Limb (tissue), 2 donors: ENCODE results near the gene C17orf50.

Source experiments
- DNase-seq, 2 donors: peaks; one replicate each; pipeline ENCODE4 v3.0.0-alpha.2; 2016; ENCODE audit errors: extremely low spot score in 2 of 2

The C17orf50 gene

DNA sequence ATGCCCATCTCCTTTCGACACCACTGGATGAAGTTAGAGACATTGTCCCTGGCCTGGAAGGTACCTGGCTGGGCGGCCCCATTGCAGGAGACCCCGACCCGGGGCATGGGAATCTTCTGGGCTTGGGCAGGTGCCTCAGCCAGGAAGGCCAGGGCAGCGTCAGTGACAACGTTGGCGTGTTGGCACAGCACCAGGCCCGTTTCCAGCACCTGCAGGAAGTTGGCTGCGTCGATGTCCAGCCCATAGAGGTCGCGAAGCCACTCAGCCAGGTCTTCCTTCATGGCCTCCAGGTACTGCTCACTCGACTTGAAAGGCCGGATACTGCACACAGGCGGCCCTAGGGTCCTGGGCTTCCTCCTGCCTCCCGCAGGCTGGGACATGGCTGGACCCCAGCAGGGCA lies 8.2 kb upstream of the C17orf50 start:
- no peak for DNase-seq

DNA sequence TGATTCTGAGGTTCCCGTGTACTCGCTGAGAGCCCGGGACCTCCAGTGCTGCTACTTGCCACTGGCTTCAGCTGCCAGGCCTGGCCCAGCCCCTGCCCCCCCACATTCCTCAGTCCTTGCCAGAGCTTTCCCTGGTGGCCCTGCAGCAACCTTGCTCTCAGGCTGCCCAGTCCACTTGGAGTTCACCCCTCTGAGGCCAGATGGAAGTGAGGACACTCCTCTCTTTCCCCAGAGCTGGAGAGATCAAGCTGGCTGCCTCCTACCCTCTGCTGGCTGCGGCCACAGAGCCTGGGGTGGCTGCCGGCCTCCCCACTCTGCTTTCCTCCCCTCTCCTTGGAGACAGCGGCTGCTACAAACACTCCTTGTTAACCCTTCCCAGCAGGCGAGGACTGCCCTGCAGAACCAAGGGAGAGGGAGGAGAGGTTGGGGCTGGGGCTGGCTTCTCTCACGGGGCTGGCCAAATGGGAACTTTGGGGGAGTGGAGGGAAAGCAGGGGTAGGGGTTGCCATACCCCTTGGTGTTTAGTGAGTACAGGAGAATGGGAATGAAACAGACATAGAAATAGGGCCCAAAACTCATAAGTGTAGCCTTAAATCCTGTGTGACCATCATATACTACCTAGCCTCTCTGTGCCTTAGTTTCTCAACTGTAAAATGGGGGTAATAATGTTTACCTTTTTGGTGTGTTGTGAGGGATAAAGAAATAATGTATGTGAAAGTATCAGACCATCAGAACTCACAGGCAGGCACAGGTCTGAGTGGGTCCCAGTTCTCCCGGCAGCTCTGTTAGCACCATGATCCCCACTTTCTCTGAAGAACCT lies 7.5 kb upstream of the C17orf50 start, which contains the start of gene GAS2L2:
Gene GAS2L2, minus strand, starts transcription at position 295 of the 820 bp plus-strand sequence. CDS start 389 bp downstream, outside the sequence.
- DNase-seq = no peak

DNA sequence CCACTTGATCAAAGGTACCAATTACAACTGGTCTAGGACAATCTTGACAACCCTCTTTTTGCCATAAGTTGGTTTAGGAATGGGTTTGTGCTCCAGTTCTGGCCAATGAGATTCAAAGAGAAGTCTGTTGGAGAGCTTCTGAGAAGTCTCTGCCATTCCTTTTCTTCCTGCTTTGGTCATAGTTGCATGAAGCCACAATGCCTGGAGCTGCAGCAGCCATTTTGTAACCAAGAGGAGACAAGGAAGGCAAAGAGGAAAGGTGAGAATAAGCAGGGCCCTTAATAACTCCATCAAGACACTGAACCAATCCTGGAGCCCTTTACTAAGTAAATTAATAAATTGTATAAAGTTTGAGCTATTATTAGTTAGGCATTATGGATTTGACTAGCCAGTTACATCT lies 3.4 kb upstream of the C17orf50 start:
- no peak for DNase-seq

DNA sequence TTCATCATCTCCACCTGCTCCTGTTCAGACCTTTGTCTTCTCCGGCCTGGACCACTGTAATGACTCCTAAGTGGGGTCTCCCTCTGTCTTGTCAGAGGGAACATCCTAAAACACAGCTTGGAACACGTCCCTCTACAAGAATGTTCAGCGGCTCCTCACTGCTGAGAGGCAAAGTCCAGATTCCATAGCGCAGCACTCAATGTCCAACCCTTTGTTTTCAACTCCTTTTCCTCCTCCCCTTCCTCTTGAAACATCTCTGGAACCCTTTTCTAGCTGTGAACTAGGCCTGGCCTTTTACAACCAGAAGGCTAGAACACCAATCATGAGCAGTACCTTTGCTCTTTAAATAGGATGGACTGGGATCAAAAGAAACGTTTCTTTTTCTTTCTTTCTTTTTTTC lies 914 bp downstream of the C17orf50 start:
- DNase-seq = no peak

DNA sequence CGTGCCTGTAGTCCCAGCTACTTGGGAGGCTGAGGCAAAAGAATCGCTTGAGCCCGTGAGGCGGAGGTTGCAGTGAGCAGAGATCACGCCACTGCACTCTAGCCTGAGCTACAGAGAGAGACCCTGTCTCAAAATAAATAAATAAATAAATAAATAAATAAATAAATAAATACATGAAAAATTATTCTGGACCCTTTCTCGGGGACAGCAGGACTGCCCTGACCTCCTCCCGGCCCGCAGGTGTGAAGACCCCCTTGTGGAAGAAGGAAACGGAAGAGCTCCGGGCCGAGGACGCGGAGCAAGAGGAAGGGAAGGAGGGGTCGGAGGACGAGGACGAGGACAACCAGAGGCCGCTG lies 3.1 kb downstream of the C17orf50 start:
- DNase-seq = no peak

DNA sequence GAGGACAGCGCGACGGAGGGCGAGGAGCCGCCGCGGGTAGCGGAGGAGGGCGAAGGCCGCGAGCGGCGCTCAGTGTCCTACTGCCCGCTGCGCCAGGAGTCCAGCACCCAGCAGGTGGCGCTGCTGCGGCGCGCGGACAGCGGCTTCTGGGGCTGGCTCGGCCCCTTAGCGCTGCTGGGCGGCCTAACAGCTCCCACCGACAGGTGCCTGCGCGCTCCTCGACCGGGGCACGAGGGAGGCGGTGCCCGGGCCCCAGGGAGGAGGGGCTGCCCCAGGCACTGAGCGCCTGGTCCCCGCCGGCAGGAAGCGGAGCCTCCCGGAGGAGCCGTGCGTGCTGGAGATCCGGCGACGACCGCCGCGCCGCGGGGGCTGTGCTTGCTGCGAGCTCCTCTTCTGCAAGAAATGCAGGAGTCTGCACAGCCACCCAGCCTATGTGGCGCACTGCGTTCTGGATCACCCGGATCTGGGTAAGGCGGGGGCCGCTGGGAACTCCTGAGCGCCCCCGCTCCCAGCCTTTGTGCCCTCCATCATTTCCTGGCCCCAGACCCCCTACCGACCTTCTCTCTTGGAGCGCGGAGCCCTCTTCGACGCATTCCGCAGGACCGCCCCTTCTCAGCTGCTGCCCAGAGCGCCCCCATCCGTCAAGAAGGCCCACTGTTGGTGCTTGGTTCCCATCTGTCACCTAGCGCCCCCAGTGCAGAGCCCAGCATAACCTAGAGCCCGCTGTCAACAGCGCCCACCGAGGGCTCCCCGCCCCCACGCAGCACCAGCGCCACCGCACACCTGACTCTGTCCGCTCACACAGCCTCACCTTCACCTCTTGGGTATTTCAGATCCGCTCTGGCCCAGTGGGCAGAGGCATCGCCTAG lies 3.7 kb downstream of the C17orf50 start:
- peak; percentile 84 to 93 for DNase-seq

DNA sequence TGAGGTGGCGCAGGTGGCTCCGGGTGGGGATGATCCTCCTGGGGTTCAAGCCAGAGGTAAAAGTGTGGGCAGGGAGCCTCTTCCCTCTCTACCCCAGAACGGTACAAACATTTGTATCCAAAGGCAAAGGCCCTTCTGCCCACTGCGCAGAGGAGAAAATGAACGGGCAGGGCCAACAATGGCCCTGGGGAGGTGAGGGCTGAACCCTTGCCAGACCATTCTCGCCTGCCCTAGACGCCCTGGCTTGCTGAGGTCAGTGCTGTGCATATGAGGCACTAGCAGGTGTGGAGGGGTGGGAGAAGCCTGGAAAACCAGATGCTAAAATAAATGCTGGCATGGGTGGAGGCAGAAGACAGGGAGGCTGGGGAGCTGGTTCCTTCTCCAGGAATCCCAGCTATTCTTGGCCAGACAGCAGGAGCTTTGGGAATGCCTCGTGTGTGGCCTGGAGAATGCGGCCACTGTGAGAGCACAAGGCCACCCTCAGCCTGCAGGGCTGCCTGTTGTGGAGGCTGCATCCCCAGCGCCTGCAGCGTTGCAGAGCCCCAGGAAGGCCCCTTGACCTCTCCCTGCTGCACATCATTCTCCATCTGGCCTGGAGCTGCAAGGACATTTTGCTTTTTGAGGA lies 4.5 kb downstream of the C17orf50 start:
- no peak for DNase-seq

DNA sequence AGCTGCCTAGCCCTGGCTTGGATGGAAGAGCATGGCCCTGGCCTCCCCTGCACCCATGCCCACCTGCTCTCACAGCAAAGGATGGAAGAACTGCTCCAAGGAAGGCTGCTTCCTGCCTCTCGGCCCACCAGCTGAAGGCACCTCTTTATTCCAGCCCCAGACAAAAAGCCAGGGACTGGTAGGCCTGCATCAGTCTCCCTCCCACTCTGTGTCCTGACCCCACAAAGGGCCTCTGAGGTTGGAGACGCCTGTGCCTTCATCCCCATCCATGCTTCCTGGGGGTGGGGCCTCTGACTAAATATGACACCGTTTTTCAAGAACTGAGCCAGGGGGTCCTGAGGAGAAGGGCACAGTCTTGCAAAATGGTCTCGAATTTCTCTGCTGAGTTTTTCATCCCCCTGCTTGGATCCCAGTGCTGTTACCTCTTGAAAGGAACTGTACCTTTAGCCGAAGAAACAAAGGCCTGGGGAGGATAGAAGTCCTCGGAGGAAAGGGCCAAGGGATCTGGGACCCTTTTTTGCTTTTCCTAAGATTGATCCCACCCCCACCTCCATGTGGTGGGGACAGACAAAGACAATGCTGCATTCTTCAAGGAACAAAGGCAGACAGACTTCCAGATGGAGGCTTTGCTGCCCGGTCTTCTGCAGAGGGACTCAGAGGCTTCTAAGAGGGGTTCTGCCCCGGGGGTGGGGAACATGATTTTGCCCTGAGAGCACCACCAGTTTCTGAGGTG lies 5.2 kb downstream of the C17orf50 start:
- no peak for DNase-seq

DNA sequence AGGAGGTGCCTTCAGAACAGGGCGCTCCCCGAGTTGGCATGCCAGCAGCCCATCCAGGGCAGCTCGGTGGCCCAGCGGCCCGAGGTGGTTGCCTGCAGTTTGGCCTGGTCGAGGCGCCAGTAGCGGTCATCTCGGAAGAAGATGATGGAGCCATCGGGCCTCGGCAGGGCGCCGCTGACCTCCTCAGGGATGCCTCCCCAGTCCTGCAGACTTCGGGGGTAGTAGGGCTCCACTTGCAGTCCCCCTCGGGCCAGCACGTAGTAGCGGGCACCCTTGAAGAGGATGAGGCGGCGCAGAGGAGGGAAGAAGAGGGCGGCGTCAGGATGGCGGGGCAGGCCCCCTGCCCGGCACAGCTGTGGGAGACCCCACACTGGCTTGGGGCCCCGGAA lies 5.8 kb downstream of the C17orf50 start:
- DNase-seq = no peak

DNA sequence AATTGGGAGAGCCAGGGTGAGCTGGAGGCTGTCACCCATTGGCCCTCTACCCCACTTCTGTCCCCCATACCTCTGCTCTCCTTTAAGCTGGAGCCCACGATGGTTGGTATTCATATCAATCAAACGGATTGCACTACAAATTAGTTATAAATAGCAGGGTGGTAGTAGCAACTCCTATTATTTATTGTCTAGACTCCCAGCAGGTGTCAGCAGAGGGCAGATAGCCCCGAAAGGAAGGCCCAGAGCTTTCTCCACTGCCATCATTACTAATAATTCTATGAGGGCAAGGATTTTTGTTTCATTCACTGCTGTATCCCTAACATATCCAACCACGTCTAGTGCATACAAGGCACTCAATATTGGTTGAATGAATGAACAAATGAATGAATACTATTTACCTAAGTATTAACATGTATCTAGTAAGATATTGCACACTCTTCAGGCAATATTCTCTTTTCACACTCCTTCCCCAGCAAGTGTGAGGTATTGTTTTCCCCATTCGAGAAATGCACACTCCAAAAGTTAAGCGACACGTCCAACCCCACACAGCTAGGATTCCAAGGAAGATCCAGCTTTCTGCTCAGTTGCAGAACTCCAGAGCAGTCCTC lies 6.3 kb downstream of the C17orf50 start:
- DNase-seq = no peak

DNA sequence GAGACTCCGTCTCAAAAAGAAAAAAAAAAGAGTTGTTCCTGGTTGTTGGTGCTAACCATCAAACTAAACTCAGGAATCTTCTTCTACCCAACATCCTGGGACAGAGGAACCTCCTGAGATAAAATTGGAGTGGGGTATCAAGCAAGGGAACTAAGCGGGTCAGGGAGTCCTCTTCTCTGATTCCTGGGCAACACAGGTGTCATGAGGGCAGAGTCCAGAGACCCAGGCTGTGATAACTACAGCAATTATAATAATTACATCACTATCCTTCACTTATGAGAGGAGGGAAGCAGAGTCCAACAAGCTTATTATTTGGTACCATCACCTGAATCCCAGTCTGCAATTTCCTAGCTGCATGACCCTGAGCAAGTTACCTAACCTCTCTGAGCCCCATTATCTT lies 8.1 kb downstream of the C17orf50 start:
- no peak for DNase-seq

DNA sequence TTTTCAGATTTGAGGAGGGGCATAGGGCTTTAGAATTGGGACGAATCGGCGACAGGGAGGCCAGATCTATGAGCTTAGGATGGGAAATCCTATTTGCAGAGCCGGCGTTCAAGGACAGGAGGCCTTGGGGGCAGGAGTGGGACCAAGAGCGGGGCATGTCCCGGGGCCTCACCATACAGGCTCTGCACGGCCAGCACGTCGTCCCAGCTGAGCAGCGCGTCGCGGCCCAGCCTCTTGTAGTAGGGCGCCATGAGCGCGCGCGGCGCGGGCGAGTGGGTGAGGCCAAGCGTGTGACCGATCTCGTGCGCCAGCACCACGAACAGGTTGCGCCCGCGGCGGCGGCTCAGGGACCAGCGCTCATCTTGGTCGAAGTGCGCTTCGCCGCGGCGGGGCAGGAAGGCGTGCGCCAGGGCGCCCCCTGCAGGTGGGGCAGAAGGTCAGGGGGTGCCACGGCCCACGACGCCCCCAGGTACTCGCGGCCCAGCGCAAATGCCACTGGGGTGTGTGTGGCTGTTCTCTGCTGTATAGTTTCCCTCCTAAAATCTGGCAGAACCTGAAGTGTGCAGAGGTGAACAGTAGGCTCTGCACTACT lies 9.3 kb downstream of the C17orf50 start:
- no peak for DNase-seq

DNA sequence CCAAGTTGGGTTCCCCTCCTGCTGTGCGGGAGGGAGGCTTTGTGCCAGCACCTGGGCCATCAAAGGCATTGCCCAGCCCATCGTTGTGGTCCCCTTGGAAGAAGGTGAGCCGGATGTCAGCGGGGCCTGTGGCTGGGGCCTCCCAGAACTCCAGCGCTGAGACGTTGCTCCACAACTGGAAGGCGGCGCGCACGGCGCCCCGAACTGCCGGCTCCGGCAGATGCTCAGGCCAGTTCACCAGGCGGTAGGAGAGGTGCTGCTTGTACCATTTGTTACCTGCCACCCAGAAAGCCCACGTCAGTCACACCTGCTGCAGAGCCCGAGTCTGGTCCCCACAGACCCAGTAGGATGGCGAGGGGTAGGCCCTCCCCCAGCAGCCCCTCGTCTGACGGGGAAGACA lies 12.4 kb downstream of the C17orf50 start:
- no peak for DNase-seq

DNA sequence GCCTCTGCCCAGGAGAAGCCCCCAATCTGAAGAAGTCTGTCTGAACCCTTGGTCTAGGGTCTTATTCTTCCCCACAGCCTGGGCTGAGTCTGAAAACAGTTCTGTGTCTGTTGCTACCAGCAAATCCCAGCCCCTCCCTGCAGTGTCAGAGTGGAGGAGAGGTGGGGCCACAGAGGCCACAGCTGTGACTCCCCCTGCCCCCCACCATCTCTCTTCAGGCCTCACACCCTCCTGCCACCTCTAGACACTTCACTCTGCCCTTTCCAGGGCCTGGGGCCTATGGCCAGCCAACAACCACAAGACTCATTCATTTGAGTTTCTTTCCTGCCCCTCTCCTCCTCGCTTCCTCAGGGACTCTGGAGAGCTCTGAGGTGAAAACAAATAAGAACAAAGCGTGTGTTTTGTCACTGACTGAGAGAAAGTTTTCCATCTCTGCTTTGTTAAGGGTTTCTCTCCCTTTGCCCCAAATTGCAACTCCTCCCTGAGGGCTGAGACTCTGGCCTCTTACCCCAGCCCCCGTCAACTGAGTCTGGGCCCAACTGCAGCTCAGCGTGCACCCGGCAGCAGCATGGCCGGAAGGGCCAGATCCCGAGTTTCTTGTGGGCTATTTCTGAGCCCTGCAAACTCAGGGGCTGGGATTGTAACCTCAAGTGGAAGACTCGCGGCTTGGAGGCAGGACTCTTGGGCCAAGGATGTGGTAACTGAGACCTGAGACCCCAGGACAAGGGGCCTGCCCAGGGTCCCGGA lies 13.2 kb downstream of the C17orf50 start:
- DNase-seq = no peak

DNA sequence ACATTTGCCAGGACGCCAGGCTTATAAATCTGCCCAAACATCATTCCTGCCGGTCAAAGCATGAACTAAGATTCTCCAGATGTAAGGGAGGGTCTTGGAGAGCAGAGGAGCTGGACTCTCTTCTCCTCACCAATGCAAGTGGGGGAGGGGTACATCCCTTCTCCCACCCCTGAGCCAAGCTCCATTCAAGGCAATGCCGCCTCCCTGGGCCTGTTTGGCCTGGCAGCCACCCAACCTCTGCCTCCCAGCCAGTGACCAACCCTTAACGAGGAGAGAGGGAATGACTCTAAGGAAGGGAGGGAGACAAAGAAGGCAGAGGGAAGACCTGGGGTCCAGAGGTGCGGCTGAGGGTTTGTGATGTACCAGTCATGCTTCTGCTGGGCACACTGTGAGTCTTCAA lies 13.8 kb downstream of the C17orf50 start:
- DNase-seq = peak in 1 of 2 donors; percentile 74

DNA sequence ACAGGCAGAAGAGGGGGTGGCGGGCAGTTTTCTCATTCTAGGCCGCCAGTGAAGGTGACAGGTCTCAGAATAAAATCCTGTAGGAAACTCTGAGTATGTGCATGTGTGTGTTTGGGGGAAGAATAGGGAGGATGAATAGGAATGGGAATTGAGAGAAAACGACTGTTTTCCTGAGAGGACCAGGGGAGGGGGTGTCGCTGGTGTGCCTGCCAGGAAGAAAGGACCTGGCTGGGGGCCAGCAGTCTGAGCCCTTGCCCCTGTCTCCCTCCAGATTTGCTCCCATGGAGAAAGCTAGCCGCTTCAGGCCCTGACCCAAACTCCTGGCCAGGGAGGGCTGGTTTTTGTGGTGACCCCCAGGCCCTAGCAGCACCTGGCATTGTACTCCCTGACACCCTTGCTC lies 14.4 kb downstream of the C17orf50 start:
- peak in 1 of 2 donors; percentile 46 for DNase-seq

DNA sequence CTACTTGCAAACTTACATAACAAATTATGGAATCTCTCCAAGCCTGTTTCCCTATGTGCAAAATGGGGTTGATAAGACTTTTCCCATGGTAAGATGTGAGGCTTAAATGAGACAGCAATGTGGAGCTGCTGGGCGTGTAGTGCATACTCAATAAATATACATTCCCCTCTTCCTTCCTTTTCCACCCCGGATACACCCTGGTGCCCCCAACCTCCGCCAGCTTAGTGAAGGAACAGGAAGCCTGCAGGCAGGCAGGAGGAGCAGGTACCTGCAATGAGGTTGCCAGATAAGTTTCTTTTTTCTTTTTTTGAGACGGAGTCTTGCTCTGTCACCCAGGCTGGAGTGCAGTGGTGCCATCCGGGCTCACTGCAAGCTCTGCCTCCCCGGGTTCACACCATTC lies 14.9 kb downstream of the C17orf50 start:
- DNase-seq = no peak

DNA sequence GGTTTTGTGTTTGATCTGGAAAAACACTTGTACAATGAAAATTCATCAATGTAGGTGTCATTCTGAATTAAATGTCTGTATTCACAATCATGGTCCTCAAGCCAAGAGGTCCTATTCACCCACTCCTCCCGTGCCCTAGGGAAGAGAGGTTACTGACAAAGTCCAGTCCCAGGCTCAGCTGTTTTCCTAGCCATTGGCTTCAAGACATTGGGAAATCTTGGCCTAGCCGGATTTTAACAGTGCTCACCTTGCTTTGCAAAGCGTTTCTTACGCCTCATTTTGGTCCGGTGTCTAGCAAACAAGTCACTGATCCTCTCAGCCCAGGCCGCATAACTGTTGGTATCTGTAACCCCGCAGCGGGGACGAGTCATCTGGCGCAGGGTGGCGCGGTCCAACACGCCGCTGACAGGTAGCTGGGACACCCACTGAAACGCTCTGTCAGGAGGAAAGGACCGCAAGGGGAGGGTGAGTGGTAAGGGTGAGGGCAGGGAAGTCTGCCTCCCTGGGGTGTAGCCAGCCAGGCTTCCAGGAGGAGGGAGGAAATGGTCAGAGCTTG lies 18.0 kb downstream of the C17orf50 start:
- no peak for DNase-seq

DNA sequence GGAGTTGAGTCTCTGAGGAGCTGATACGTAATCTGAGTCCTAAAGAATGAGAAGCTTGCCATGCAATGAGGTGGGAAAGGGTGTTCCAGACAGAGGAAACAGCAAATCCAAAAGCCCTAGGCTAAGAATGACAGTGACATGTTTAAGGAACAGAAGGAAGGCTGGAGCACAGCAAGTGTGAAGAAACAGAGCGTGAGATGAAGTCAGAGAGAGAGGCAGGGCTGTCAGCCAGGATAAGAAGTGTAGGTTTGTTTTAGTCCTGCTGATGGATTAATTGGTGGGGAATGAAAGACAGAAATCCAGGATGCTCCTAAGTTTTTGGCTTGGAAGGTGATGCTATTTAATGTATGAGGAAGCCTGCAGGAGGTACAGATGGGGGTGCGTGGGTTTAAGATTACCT lies 20.3 kb downstream of the C17orf50 start:
- DNase-seq = no peak

DNA sequence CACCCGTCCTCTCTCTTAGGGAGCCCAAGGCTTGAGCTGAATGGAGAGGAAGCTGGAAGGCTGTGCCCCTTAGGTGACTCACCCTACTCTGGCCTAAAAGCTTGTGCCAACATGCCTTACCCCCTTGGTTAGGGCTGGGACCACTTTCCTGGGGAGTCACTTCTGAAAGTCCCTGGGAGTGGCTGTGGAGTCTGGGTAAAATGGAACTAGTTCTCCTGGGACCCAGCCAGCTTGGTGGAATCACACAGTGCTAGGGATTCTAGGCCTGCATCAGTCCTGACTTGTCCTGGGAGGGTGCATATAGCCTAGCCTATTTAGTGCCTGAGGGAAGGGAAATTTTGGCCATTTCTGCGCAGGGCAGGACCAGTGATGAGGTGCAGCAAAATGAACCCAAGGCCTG lies 24.2 kb downstream of the C17orf50 start:
- DNase-seq = no peak
